K562 (cell line): ENCODE measurements around the gene CDHR1. TPM values are rescaled to one million over a fixed set of nuclear protein-coding genes. Genes with fewer than 3 reads are reported as not detected.

Experiments used
- ATAC-seq: fragments of 200-7000 bp; cut with Tn5 transposase; 3 replicates; pipeline ENCODE4 v1.9.1; 2020; ENCODE audit warnings: moderate library complexity
- BruUV-seq: library from RNA; stranded (reverse); fragments of 400-500 nt; replicated peaks from 2 replicates; lab custom pipeline; 2021; lab: Mats Ljungman, UMichigan
- CTCF ChIA-PET: fragments of 300-600 bp; formaldehyde crosslinking; extraction: SDS; loops from one replicate; lab custom pipeline; 2021; ENCODE audit warnings: low intra/inter-chr PET ratio; lab: Yijun Ruan, JAX
- POLR2A ChIA-PET: fragments of 300-600, 350-650 bp; sonication (Branson Sonifier 250); formaldehyde crosslinking; extraction: SDS; loops from one replicate; lab custom pipeline; 2021; ENCODE audit warnings: antibody characterized with exemption, inconsistent platforms; lab: Yijun Ruan, JAX
- DNase-seq, 4 experiments: peaks; one replicate each; pipeline versions ENCODE4 v3.0.0 to v3.0.0-alpha.2; 2011 to 2018; ENCODE audit warnings: low spot score in 3 of 4, mixed read lengths in 3 of 4; ENCODE audit errors: extremely low read depth in 1 of 4
- FAIRE-seq: peaks from 2 replicates; lab custom pipeline; 2011; peaks lifted over from hg19 to GRCh38; lab: Jason Lieb, UNC
- H2AFZ ChIP-seq: 2 replicates; pipeline ENCODE4 v1.6.0; 2011; ENCODE audit warnings: low read depth, low read length, control low read depth, inconsistent platforms
- H3K27ac ChIP-seq: fragments of 200-600 bp; 3 replicates; pipeline ENCODE4 v1.8.0; 2011; ENCODE audit warnings: low read depth, mild to moderate bottlenecking, control low read depth, inconsistent platforms, low read length, moderate library complexity, mixed read lengths; ENCODE audit errors: extremely low read depth
- H3K27me3 ChIP-seq, 2 experiments: fragments of 300-600 bp in 1 of 2; 2 replicates in 1 of 2; 3 replicates in 1 of 2; pipeline versions ENCODE4 v1.6.0 to v1.8.0; 2011; ENCODE audit warnings: inconsistent platforms in 2 of 2, low read length in 2 of 2, mild to moderate bottlenecking in 1 of 2, mixed read lengths in 1 of 2, moderate library complexity in 1 of 2; ENCODE audit not compliant: control insufficient read depth in 2 of 2, insufficient read depth in 2 of 2
- H3K36me3 ChIP-seq: fragments of 300-600 bp; 3 replicates; pipeline ENCODE4 v1.8.0; 2011; ENCODE audit warnings: mild to moderate bottlenecking, low read length, inconsistent platforms; ENCODE audit not compliant: control insufficient read depth, insufficient read depth
- H3K4me1 ChIP-seq, 2 experiments: fragments of 200-600 bp in 1 of 2; replicated peaks in 1 of 2; 2 replicates in 1 of 2; 3 replicates in 1 of 2; pipeline versions ENCODE4 v1.5.1 to v1.8.0; 2011; ENCODE audit warnings: inconsistent platforms in 2 of 2, low read length in 2 of 2, mild to moderate bottlenecking in 1 of 2, mixed read lengths in 1 of 2, moderate library complexity in 1 of 2; ENCODE audit not compliant: control insufficient read depth in 2 of 2, insufficient read depth in 2 of 2
- H3K4me2 ChIP-seq: 2 replicates; pipeline ENCODE4 v1.6.1; 2011; ENCODE audit warnings: low read length, control low read depth, inconsistent platforms, mixed read lengths; ENCODE audit not compliant: insufficient read depth
- H3K4me3 ChIP-seq: fragments of 200-600 bp; sonication (generic), shearing (Covaris generic); 2 replicates; pipeline ENCODE4 v1.5.1; 2016; ENCODE audit warnings: control low read depth, inconsistent platforms
- H3K79me2 ChIP-seq: fragments of 200-600 bp; 3 replicates; pipeline ENCODE4 v1.8.0; 2011; ENCODE audit warnings: low read length, inconsistent platforms; ENCODE audit not compliant: control insufficient read depth, insufficient read depth
- H3K9ac ChIP-seq, 2 experiments: 2 replicates each; pipeline versions ENCODE4 v1.6.0 to v1.6.1; 2011; ENCODE audit warnings: low read depth in 2 of 2, low read length in 2 of 2, control low read depth in 1 of 2, inconsistent platforms in 1 of 2, mild to moderate bottlenecking in 1 of 2, mixed read lengths in 1 of 2; ENCODE audit not compliant: insufficient read depth in 1 of 2
- H3K9me1 ChIP-seq: one replicate; pipeline ENCODE4 v1.6.0; 2011; ENCODE audit warnings: inconsistent platforms, mild to moderate bottlenecking, low read length, moderate library complexity; ENCODE audit not compliant: control insufficient read depth, insufficient read depth
- H3K9me3 ChIP-seq: replicated peaks from 2 replicates; pipeline ENCODE4 v1.5.1; 2011; ENCODE audit warnings: low read depth, low read length, inconsistent platforms; ENCODE audit not compliant: control insufficient read depth, insufficient read depth
- H4K20me1 ChIP-seq: replicated peaks from 2 replicates; pipeline ENCODE4 v1.6.1; 2011; ENCODE audit warnings: low read length, inconsistent platforms, mixed read lengths; ENCODE audit not compliant: control insufficient read depth, insufficient read depth
- CHCHD3 ChIP-seq: fragments of 250-450 bp; sonication (Bioruptor Pico); IDR thresholded peaks from 2 replicates; pipeline ENCODE4 v2.1.2; 2022; ENCODE audit warnings: mild to moderate bottlenecking
- CREM ChIP-seq: IDR thresholded peaks from 2 replicates; pipeline ENCODE4 v1.6.1; 2014; ENCODE audit warnings: antibody characterized with exemption, low read depth
- ELF1 ChIP-seq: fragments of 200-800 bp; sonication (Bioruptor generic); IDR thresholded peaks from 2 replicates; pipeline ENCODE4 v1.6.1; 2016; ENCODE audit warnings: missing genetic modification characterization, missing compliant biosample characterization
- MTA1 ChIP-seq: fragments of 450-650 bp; IDR thresholded peaks from 2 replicates; pipeline ENCODE4 v1.6.1; 2017; ENCODE audit warnings: borderline replicate concordance
- NFE2 ChIP-seq: IDR thresholded peaks from 2 replicates; pipeline ENCODE4 v1.6.1; 2014; ENCODE audit warnings: antibody characterized with exemption, low read depth
- OTX1 ChIP-seq: fragments of 450-650 bp; formaldehyde crosslinking; IDR thresholded peaks from 2 replicates; pipeline ENCODE4 v1.4.0; 2022; ENCODE audit warnings: mild to moderate bottlenecking
- POLR3G ChIP-seq: IDR thresholded peaks from 2 replicates; pipeline ENCODE4 v1.6.1; 2011; ENCODE audit not compliant: insufficient read length, insufficient replicate concordance; ENCODE audit errors: extremely low read depth
- RBFOX2 ChIP-seq: fragments of 200-400 bp; formaldehyde crosslinking; IDR thresholded peaks from 2 replicates; pipeline ENCODE4 v1.6.1; 2017; ENCODE audit warnings: low read depth, mild to moderate bottlenecking, low read length, moderate library complexity
- THRAP3 ChIP-seq: fragments of 450-650 bp; IDR thresholded peaks from 2 replicates; pipeline ENCODE4 v1.6.1; 2016; ENCODE audit warnings: mild to moderate bottlenecking, inconsistent platforms, borderline replicate concordance
- ZNF431 ChIP-seq: sonication (generic); formaldehyde crosslinking; IDR thresholded peaks from 2 replicates; pipeline ENCODE4 v1.8.0; 2022; ENCODE audit warnings: mild to moderate bottlenecking, missing genetic modification reagents
- WGBS: fragments of 100-300 bp; shearing (Covaris generic); methylation state at CpG from one replicate; pipeline ENCODE4 v1.1.6; 2016; ENCODE audit warnings: low coverage, mixed read lengths; ENCODE audit not compliant: insufficient coverage; ENCODE audit errors: missing lambda C conversion rate; 5-methylcytosine and 5-hydroxymethylcytosine counted together
- in situ Hi-C: fragments of 300-500 bp; cut with MboI; formaldehyde crosslinking; loops from 4 replicates; pipeline ENCODE4 v1.15.0; 2018; ENCODE audit warnings: inconsistent platforms, mixed read lengths
- intact Hi-C: fragments of 100-400 bp; cut with micrococcal nuclease; formaldehyde crosslinking; loops from 2 replicates; pipeline ENCODE4 v1.14.2; 2022
- polyA plus RNA-seq, 8 experiments: library from polyadenylated mRNA; depleted of rRNA in 4 of 8; stranded (reverse) in 5 of 8; unstranded in 3 of 8; fragments of >200 nt; fragmentation: Nextera tagmentation in 2 of 8; fragmentation: Illumina TruSeq in 1 of 8; extraction: Ambion mirVana in 2 of 8; extraction: Trizol in 1 of 8; gene quantifications; 2 replicates each; pipeline versions ENCODE4 v1.2.1 to v1.2.3, GENCODE V29; 2011 to 2014; ENCODE audit warnings: inconsistent platforms in 1 of 8, missing spikeins in 1 of 8
- total RNA-seq, 7 experiments: library from RNA; depleted of rRNA in 6 of 7; stranded (reverse); fragments of >200 nt in 6 of 7; fragmentation: Illumina TruSeq in 2 of 7; extraction: Trizol in 2 of 7; gene quantifications; 2 replicates each; pipeline versions ENCODE4 v1.2.1 to v1.2.3, GENCODE V29; 2011 to 2021; ENCODE audit warnings: low replicate concordance in 1 of 7
- TF ChIP-seq, protein P1 (sequence below): fragments of 250-450 bp; sonication (Bioruptor Pico); IDR thresholded peaks from 2 replicates; pipeline ENCODE4 v1.6.1; 2021; ENCODE audit warnings: mild to moderate bottlenecking
- TF ChIP-seq, protein P2 (sequence below): fragments of 250-450 bp; sonication (Bioruptor Pico); IDR thresholded peaks from 2 replicates; pipeline ENCODE4 v1.4.0; 2020; ENCODE audit warnings: mild to moderate bottlenecking, moderate library complexity
- TF ChIP-seq, protein P3 (sequence below): fragments of 450-650 bp; IDR thresholded peaks from 2 replicates; pipeline ENCODE4 v1.6.1; 2017; ENCODE audit warnings: antibody characterized with exemption, mild to moderate bottlenecking
- TF ChIP-seq, protein P4 (sequence below): fragments of 450-650 bp; IDR thresholded peaks from 2 replicates; pipeline ENCODE4 v1.6.1; 2014; ENCODE audit warnings: low read depth, mild to moderate bottlenecking, moderate library complexity, borderline replicate concordance

Gene CDHR1
- total and polyA plus RNA-seq, 9 of the 15 experiments (the other 6 are each of a cell fraction or from before 2014, with no cell fraction given): 0.03 to 0.99 (median 0.20) TPM

DNA sequence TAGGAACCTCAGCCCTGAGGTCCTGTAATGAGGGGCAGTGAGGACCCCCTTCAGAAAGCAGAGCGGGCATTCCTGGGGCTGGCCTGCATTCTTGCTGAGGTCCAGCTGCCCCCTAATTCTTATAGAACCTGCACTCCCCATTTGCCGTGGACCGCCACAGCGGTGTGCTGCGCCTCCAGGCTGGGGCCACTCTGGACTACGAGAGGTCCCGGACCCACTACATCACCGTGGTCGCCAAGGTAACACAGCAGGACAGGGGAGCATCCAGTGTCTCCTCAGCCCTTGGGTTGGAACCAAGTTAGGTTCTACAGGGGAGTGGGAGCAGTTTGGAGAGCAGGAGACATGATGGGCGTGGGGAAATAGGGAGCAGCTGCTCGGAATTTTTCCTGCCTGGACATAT lies 7.3 kb downstream of the CDHR1 start:
- H3K27me3 ChIP-seq: peaks cover 9 to 30% of the 10 kb centered on the region in 2 experiments
- no peak for DNase-seq
- no peak for FAIRE-seq
- H3K9me1 ChIP-seq: no peaks in the 10 kb centered on the region
- H3K4me1 ChIP-seq: peaks cover 13 to 15% of the 10 kb centered on the region in 2 experiments; a peak in 4 of 5 replicates
- no peaks in the 10 kb centered on the region for H4K20me1 ChIP-seq
- no peak overlapping the region for H3K4me2 ChIP-seq
- TF ChIP-seq NFE2 (no peak), RBFOX2 (no peak), OTX1 (CRISPR knock-in tag) (no peak), POLR3G (no peak), MTA1 (no peak), CHCHD3 (CRISPR knock-in tag) (no peak), ZNF431 (CRISPR knock-in tag) (no peak), CREM (no peak), ELF1 (tag) (no peak), THRAP3 (no peak)
- TF ChIP-seq, protein P1, sequence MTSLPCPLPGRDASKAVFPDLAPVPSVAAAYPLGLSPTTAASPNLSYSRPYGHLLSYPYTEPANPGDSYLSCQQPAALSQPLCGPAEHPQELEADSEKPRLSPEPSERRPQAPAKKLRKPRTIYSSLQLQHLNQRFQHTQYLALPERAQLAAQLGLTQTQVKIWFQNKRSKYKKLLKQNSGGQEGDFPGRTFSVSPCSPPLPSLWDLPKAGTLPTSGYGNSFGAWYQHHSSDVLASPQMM (CRISPR knock-in tag): no peak
- TF ChIP-seq, protein P2, sequence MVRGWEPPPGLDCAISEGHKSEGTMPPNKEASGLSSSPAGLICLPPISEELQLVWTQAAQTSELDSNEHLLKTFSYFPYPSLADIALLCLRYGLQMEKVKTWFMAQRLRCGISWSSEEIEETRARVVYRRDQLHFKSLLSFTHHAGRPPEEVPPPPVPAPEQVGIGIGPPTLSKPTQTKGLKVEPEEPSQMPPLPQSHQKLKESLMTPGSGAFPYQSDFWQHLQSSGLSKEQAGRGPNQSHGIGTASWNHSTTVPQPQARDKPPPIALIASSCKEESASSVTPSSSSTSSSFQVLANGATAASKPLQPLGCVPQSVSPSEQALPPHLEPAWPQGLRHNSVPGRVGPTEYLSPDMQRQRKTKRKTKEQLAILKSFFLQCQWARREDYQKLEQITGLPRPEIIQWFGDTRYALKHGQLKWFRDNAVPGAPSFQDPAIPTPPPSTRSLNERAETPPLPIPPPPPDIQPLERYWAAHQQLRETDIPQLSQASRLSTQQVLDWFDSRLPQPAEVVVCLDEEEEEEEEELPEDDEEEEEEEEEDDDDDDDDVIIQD (CRISPR knock-in tag): no peak
- TF ChIP-seq, protein P3, sequence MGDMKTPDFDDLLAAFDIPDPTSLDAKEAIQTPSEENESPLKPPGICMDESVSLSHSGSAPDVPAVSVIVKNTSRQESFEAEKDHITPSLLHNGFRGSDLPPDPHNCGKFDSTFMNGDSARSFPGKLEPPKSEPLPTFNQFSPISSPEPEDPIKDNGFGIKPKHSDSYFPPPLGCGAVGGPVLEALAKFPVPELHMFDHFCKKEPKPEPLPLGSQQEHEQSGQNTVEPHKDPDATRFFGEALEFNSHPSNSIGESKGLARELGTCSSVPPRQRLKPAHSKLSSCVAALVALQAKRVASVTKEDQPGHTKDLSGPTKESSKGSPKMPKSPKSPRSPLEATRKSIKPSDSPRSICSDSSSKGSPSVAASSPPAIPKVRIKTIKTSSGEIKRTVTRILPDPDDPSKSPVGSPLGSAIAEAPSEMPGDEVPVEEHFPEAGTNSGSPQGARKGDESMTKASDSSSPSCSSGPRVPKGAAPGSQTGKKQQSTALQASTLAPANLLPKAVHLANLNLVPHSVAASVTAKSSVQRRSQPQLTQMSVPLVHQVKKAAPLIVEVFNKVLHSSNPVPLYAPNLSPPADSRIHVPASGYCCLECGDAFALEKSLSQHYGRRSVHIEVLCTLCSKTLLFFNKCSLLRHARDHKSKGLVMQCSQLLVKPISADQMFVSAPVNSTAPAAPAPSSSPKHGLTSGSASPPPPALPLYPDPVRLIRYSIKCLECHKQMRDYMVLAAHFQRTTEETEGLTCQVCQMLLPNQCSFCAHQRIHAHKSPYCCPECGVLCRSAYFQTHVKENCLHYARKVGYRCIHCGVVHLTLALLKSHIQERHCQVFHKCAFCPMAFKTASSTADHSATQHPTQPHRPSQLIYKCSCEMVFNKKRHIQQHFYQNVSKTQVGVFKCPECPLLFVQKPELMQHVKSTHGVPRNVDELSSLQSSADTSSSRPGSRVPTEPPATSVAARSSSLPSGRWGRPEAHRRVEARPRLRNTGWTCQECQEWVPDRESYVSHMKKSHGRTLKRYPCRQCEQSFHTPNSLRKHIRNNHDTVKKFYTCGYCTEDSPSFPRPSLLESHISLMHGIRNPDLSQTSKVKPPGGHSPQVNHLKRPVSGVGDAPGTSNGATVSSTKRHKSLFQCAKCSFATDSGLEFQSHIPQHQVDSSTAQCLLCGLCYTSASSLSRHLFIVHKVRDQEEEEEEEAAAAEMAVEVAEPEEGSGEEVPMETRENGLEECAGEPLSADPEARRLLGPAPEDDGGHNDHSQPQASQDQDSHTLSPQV: no peak
- TF ChIP-seq, protein P4, sequence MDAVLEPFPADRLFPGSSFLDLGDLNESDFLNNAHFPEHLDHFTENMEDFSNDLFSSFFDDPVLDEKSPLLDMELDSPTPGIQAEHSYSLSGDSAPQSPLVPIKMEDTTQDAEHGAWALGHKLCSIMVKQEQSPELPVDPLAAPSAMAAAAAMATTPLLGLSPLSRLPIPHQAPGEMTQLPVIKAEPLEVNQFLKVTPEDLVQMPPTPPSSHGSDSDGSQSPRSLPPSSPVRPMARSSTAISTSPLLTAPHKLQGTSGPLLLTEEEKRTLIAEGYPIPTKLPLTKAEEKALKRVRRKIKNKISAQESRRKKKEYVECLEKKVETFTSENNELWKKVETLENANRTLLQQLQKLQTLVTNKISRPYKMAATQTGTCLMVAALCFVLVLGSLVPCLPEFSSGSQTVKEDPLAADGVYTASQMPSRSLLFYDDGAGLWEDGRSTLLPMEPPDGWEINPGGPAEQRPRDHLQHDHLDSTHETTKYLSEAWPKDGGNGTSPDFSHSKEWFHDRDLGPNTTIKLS: no peak
- TF ChIP-seq, all 486 proteins: peak for 0
- H3K27ac ChIP-seq: no peak overlapping the region
- intact Hi-C loops (no loop called here), in situ Hi-C loops (no loop called here)
- no peak overlapping the region for H3K4me3 ChIP-seq
- no peak overlapping the region for H3K9ac ChIP-seq
- no TSS peak for BruUV-seq
- H3K36me3 ChIP-seq: no peaks in the 10 kb centered on the region
- no peak for ATAC-seq
- no peak overlapping the region; the same call in 1 of the 2 replicates for H2AFZ ChIP-seq
- H3K9me3 ChIP-seq: no peaks in the 10 kb centered on the region
- POLR2A ChIA-PET: interaction anchor here (0.6 to 2.1 kb wide), 6 partner anchors 8 to 240 kb away, joined by 3 to 6 read pairs (median 4); partner anchors contain the start of genes CDHR1 and GHITM
- CTCF ChIA-PET: no interaction called here
- 48% methylated on average over 11 of the region's 11 CpGs for WGBS
- no peaks in the 10 kb centered on the region for H3K79me2 ChIP-seq
